Measurements from ENCODE around the gene MUC13.

The MUC13 gene

GRCh38 chr3:124942613-124943012, 8.1 kb upstream of the MUC13 start:
- no peak for DNase-seq (ENCODE audit: low spot score)

- no peak for DNase-seq (ENCODE audit: low spot score)
Measured at GRCh38 chr3:124941771-124942170, 7.2 kb upstream of the MUC13 start.

DNA sequence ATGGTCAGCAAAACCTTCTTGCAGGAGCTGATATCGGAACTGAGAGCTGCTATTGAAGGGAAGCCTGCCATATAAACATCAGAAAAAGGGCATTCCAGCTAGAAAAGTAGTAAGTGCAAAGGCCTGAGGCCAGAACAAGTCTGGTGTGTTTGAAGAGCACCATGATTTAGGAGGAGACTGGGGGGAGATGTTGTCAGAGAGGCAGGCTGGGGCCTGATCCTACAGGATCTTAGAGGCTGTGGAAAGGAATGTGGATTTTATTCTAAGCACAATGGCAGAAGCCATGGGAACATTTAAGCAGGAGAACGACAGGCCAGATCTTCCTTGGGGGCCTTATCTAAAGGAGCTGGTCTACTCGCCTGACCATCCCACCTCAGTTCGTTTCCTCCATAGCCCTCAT, 5.1 kb upstream of the MUC13 start:
- no peak for DNase-seq (ENCODE audit: low spot score)

DNA sequence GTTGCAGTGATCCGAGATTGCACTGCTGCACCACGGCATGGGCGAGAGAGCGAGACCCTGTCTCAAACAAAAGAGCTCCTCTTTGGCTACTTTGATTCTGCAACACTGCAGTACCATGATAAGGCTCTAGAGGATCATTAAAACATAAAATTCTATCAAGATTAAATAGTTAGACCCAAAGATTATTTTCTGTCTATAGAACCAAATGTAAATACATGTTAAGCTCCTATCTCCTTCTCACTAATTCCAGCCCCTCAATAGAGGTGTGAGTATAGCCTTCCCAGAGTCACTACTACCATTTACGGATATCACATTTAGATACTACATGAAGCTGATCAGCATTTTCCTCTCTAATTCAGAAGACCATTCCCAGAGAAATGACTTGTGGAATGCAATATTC, 4.3 kb upstream of the MUC13 start:
- DNase-seq (ENCODE audit: low spot score) = no peak

- no peak for DNase-seq (ENCODE audit: low spot score)
Measured at GRCh38 chr3:124937049-124937448, 2.5 kb upstream of the MUC13 start.

GRCh38 chr3:124935794-124936542, 1.4 kb upstream of the MUC13 start:
- DNase-seq (ENCODE audit: low spot score) = no peak

DNA sequence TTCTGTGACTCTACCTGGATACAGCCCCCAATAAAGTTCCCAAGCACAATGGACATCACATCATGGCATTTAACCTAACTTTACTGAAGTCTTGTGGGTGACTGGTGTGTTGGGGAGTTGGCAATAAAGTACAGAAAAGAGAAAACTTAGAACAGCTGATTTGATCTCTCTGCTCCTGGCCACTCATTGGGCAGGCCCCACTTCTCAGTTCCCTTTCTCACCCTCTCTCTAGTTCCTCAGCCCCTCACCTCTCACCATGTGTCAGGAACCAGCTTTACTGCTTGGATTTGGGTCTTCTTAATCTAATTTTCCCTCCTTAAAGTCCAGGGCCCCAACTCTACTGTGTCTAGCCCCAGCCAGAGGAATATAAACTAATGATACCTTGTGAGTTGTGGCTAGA, 713 bp upstream of the MUC13 start:
- no peak for DNase-seq (ENCODE audit: low spot score)

DNA sequence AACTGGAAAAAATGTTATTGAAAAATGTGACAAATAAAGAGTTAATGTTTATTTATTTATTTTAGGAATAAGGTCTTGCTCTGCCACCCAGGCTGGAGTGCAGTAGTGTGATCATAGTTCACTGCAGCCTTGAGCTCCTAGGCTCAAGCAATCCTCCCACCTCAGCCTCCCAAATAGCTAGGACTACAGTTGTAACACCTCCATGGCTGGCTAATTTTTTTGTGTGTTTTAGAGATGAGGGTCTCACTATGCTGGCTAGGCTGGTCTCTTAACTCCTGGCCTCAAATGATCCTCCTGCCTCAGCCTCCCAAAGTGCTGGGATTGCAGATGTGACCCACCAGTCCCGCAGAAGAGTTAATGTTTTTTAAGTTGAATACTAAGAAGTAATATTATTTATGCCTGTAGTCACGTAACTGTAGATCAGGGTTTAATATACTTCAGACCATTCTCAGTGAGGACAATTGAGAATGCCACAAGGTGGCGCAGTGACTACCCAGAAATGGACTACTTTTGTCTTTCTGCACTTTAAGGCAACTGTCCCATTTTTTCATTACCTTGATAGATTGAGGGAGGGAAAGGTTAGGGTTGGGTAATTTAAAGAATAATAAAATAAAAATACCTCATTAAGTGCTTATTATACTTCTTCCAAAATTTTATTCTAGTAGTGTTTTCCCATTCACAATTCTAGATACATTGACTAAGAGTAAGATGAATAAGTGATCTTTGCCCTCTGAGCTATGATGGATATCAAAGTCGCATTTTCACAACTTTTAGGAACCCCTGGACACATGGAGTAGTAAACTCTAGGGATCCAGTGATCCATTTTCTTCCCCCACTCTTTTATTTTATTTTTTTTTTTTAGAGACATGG, 6.0 kb downstream of the MUC13 start:
- no peak for DNase-seq (ENCODE audit: low spot score)

DNA sequence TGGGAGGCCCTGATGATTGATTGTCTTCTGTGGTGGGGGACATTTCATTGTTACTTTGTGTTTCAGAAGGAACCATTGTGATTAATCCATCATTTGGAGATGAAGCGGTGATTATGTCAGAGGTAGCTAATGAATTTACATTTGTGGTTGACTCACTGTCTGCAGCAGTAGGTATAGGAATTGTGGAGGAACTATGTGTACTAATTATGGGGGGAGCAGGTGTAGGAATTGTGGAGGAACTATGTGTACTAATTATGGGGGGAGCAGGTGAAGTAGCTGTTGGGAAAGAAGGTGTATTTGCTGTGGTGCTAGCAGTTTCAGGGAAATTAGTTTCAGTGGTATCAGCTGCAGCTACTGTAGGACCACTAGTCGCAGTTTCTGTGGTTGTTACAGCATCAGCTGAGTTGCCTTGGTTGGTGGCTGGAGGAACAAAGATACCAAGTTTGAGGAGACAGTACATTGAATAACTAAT, 6.9 kb downstream of the MUC13 start:
- no peak for DNase-seq (ENCODE audit: low spot score)

- no peak for DNase-seq (ENCODE audit: low spot score)
Measured at GRCh38 chr3:124926426-124927101, 8.0 kb downstream of the MUC13 start.

DNA sequence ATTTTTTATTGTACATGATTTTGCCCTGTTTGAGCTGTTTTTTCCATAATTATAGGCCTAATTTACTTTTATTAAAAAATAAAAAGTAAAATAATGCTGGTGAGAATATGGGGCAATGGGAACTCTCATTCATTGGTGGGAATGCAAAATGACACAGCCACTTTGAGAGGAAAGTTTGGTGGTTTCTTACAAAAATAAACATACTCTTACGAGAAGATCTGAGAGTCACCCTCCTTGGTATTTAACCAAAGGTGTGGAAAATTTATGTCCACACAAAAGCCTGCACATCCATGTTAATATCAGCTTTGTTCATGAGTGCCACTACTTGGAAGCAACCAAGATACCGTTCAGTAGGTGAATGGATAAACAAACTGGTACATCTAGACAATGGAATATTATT, 9.8 kb downstream of the MUC13 start:
- no peak for DNase-seq (ENCODE audit: low spot score)

- DNase-seq (ENCODE audit: low spot score) = no peak
Measured at GRCh38 chr3:124923833-124924232, 10.7 kb downstream of the MUC13 start.

DNA sequence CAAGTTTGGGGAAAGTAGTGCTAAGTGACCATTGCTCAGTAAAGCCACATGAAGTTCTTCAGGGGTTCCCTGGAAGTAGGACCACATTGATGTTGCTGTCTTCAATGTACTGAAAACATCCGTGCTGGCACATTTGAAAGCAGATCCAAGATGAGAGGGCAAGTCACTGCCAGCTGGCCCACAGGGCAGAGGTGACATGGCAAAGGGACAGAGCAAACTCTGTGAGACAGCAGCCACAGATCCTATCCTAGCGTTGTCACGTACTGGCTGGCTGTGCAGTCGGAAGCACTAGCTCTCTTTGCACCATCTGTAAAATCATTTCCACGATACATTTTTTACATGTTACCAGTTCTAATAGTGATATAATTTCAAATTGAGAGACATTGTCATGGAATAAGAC, 13.8 kb downstream of the MUC13 start:
- no peak for DNase-seq (ENCODE audit: low spot score)

GRCh38 chr3:124919756-124920155, 14.8 kb downstream of the MUC13 start:
- no peak for DNase-seq (ENCODE audit: low spot score)

DNA sequence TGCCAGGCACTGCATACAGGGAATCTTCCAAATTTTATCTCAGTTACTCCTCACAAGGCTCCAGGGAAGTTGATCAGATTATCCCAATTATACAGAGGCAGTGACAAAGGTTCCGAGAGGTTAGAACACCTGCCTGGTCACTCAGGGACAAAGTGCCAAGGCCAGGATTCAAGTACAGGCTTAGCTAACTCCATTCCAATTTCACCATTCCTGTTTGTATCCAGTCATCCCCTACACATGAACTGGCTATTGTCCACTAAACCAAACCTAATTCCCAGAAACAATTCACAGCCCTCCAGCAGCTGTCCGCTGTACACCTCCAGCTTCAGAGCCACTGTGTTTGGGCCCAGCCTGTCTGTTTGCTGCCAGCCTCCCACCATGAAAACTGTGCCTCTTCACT, 16.0 kb downstream of the MUC13 start:
- no peak for DNase-seq (ENCODE audit: low spot score)

DNA sequence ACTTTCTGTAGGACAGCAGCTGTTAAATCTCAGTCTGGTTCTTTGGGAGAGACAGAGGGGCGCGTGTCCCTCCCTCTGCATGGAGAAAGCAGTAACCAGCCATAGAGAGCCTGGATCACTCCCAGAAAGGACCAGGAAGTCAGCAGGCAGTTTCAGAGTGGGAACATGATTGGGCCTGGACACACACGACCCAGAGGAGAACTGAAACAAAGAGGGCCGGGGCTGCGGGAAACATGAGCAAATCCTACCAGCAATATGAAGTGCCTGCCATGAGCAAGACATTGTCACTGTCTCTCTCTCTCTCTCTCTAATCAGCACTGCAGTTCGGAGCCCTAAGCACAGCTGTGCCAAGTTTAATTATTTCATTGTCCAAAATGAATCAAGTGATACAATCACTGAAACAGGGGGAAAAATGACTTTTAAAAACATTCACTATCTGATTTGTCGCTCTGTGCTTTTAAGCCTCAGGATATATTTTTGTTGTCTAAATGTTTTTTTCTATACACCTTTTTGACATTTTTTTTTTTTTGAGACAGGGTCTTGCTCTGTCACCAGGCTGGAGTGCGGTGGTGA, 17.6 kb downstream of the MUC13 start:
- DNase-seq (ENCODE audit: low spot score) = no peak

GRCh38 chr3:124915254-124915653, 19.3 kb downstream of the MUC13 start:
- no peak for DNase-seq (ENCODE audit: low spot score)

DNA sequence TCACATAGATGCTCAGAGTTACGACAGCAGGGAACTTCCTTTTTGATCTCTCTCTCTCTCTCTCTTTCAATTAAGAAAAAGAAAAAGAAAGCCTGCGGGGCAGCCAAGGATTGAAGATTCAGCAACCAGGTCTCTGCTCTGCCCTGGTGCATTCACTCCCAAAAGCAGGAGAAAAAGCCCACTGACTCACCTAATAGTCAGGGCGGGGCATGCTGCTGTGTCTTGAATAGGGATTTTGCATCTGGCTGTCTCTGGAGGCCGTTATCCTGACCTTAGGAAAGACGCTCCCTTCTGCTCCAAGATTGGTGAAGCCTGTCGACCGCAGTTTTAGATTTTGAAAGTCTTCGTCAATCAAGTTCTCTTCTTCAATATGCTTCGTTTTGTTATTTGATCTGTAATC, 26.6 kb downstream of the MUC13 start:
- no peak for DNase-seq (ENCODE audit: low spot score)

DNA sequence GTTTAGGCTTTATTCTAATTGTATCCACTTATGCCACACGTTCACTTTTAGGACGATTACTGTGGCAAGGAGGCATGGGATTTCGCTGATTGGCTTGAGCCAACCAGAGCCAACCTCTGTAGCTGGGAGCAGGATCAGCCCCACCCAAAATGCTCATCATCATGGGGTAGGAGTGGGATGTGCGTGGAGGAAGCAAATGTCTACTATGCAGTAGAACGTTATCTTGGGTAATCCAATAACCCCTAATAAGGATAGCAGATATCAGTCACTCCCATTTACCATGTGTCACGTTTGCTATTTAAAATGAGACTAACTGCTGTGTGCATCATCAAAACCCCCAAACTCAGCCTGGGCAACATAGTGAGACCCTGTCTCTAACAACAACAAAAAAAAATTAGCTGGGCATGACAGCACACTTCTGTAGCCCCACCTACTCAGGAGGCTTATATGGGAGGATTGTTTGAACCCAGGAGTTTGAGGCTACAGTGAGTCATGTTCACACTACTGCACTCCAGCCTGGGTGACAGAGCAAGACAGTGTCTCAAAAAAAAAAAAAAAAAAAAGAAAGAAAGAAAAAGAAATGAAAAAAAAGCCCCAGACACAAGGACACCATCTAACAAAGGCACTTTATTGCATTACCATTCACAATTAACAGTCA, 29.6 kb downstream of the MUC13 start:
- DNase-seq (ENCODE audit: low spot score) = no peak

GRCh38 chr3:124903896-124904834, 30.4 kb downstream of the MUC13 start:
- DNase-seq (ENCODE audit: low spot score) = no peak

Data from HuH-7.5 (cell line).